Suprapubic skin (tissue), 4 donors: ENCODE measurements around the gene CBFA2T3. TPM values are rescaled to one million over a fixed set of nuclear protein-coding genes. Genes with fewer than 3 reads are reported as not detected.

ENCODE experiments used
- DNase-seq, 2 donors: peaks; one replicate each; pipeline ENCODE4 v3.0.0-alpha.2; 2019; ENCODE audit warnings: low spot score in 2 of 2
- H3K27ac ChIP-seq: fragments of 200-600 bp; sonication (generic); one replicate; pipeline ENCODE4 v1.5.1; 2019
- H3K27me3 ChIP-seq: fragments of 200-600 bp; sonication (generic); one replicate; pipeline ENCODE4 v1.5.1; 2019
- H3K36me3 ChIP-seq: fragments of 200-600 bp; sonication (generic); one replicate; pipeline ENCODE4 v1.5.1; 2019
- H3K4me1 ChIP-seq: fragments of 200-600 bp; sonication (generic); one replicate; pipeline ENCODE4 v1.5.1; 2019
- H3K4me3 ChIP-seq: fragments of 200-600 bp; sonication (generic); one replicate; pipeline ENCODE4 v1.5.1; 2019; ENCODE audit warnings: mild to moderate bottlenecking
- H3K9me3 ChIP-seq: fragments of 200-600 bp; sonication (generic); one replicate; pipeline ENCODE4 v1.5.1; 2019
- EP300 ChIP-seq: sonication (generic); formaldehyde crosslinking; IDR thresholded peaks from one replicate; pipeline ENCODE4 v1.6.1; 2017; ENCODE audit warnings: antibody characterized with exemption
- POLR2A ChIP-seq, 2 donors: fragments of 450-650 bp; IDR thresholded peaks; one replicate each; pipeline ENCODE4 v1.6.1; 2017; ENCODE audit warnings: antibody characterized with exemption in 2 of 2, mild to moderate bottlenecking in 2 of 2, moderate library complexity in 2 of 2
- POLR2AphosphoS5 ChIP-seq, 3 donors: sonication (generic); formaldehyde crosslinking; IDR thresholded peaks; one replicate each; pipeline ENCODE4 v1.6.1; 2017; ENCODE audit warnings: antibody characterized with exemption in 3 of 3
- WGBS: methylation state at CpG from one replicate; pipeline ENCODE4 v1.1.5; 2018; 5-methylcytosine and 5-hydroxymethylcytosine counted together
- total RNA-seq, 4 donors: library from RNA; depleted of rRNA; stranded (reverse); fragments of >200 nt; gene quantifications; one replicate each; pipeline ENCODE4 v1.1.0, GENCODE V29; 2016
- TF ChIP-seq, protein P1 (sequence below), 2 donors: fragments of 200-600 bp in 1 of 2; fragments of 450-650 bp in 1 of 2; sonication (generic) in 1 of 2; IDR thresholded peaks; one replicate each; pipeline ENCODE4 v1.5.1; 2016 to 2019; ENCODE audit warnings: antibody characterized with exemption in 2 of 2, mild to moderate bottlenecking in 1 of 2, moderate library complexity in 1 of 2

CBFA2T3 gene
- total RNA-seq, 4 donors from 2014 or later = 1.5 to 6.6 (median 2.9) TPM

DNA sequence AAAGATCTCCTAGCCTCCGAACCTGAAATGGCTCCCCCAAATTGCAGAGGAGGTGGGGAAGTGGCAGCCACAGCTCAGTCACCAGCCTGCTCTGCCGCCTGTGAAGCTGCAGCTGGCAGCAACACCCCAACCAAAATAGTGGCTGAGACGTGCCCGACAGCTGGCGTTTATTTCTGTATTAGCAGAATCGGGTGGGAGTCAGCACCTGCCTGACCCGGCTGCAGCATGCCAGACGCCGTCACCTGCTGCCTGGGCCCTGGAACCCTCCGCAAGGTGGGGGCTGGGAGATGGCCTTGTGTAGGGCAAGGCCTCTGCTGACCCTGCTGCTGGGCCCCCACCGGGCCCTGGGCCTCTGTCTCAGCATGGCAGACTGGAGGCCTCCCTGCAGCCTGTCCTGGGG is 93.1 kb downstream of the CBFA2T3 start:
- Histone ChIP-seq H3K27me3 (no peaks in the 10 kb centered on the region), H3K4me3 (no peak overlapping the region), H3K36me3 (peaks cover 15% of the 10 kb centered on the region), H3K4me1 (peaks cover 39% of the 10 kb centered on the region), H3K9me3 (no peaks in the 10 kb centered on the region), H3K27ac (no peak overlapping the region)
- DNase-seq = no peak
- TF ChIP-seq POLR2AphosphoS5 (IDR thresholded peaks at IDR 0.05) = no peak
- 71% methylated on average over 1 of the region's 11 CpGs for WGBS

DNA sequence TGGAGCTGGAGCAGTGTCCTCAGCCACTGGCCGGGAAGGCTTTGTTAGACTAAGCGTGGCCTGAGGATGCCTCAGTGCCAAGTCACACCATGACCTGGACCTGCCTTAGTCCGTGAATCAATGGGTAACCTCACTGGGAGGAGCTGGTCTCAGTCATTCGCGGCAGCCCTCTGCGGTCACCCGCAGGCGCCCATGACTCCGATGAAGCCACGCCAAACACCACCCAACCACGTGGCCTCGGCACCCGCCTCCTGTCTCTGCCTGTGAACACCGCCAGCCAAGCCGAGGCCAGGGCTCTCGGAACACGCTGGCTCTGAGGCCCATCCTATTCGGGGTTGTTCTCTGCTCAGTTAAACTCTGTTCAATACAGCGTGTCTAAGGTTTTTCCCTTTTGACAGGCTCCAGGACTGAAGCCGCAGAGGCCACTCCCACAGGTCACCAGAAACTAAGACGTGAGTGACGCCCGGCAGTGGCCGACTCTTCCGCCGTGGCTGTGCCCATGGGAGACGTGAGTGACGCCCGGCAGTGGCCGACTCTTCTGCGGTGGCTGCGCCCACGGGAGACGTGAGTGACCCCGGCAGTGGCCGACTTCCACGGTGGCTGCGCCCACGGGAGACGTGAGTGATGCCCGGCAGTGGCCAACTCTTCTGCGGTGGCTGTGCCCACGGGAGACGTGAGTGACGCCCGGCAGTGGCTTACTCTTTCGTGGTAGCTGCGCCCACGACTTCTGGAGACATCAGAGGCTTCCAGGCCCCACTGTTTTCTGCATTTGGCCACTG is 93.7 kb downstream of the CBFA2T3 start:
- peaks cover 34% of the 10 kb centered on the region for H3K4me1 ChIP-seq
- H3K9me3 ChIP-seq = no peaks in the 10 kb centered on the region
- peaks cover 18% of the 10 kb centered on the region for H3K36me3 ChIP-seq
- no peak for DNase-seq
- no peaks in the 10 kb centered on the region for H3K27me3 ChIP-seq
- H3K27ac ChIP-seq = no peak overlapping the region
- TF ChIP-seq POLR2A (IDR thresholded peaks at IDR 0.05) (no peak), EP300 (no peak), POLR2AphosphoS5 (IDR thresholded peaks at IDR 0.05) (no peak)
- TF ChIP-seq, protein P1, sequence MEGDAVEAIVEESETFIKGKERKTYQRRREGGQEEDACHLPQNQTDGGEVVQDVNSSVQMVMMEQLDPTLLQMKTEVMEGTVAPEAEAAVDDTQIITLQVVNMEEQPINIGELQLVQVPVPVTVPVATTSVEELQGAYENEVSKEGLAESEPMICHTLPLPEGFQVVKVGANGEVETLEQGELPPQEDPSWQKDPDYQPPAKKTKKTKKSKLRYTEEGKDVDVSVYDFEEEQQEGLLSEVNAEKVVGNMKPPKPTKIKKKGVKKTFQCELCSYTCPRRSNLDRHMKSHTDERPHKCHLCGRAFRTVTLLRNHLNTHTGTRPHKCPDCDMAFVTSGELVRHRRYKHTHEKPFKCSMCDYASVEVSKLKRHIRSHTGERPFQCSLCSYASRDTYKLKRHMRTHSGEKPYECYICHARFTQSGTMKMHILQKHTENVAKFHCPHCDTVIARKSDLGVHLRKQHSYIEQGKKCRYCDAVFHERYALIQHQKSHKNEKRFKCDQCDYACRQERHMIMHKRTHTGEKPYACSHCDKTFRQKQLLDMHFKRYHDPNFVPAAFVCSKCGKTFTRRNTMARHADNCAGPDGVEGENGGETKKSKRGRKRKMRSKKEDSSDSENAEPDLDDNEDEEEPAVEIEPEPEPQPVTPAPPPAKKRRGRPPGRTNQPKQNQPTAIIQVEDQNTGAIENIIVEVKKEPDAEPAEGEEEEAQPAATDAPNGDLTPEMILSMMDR (IDR thresholded peaks at IDR 0.05) = no peak
- no peak overlapping the region for H3K4me3 ChIP-seq
- 86% methylated on average over 46 of the region's 49 CpGs for whole genome bisulfite sequencing

DNA sequence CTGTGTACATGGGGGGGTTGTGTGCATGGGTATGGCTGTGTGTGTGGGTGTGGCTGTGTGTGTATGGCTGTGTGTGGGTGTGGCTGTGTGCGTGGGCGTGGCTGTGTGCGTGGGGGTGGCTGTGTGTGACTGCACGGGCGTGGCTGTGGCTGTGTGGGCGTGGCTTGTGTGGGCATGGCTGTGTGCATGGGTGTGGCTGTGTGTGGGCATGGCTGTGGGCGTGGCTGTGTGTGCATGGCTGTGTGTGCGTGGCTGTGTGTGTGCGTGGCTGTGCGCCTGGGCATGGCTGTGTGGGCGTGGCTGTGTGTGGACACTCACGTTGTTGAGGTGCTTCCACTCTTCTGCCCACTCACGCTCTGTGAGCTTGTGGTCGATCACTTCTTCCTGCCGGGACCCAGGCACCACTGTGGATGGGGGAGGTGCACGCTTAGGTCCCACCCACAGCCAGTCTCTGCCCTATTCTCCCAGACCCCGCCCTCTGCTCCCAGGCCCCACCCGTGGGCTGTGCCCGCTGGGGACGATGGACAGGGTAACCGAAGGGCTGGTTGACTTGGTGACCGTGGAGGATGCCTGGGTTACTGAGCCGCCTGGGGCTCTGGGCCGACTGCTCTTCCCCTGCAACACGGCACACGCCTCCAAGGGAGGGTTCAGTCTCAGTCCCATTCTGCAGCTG is 94.5 kb downstream of the CBFA2T3 start:
- Histone ChIP-seq H3K36me3 (peaks cover 18% of the 10 kb centered on the region), H3K4me1 (peaks cover 28% of the 10 kb centered on the region), H3K27me3 (no peaks in the 10 kb centered on the region), H3K4me3 (no peak overlapping the region), H3K27ac (no peak overlapping the region), H3K9me3 (no peaks in the 10 kb centered on the region)
- WGBS = 57% methylated on average over 21 of the region's 26 CpGs
- DNase-seq = peak in 1 of 2 donors; percentile 82
- TF ChIP-seq, protein P1 (IDR thresholded peaks at IDR 0.05) = no peak
- no peak for TF ChIP-seq POLR2A (IDR thresholded peaks at IDR 0.05)
- no peak for TF ChIP-seq POLR2AphosphoS5 (IDR thresholded peaks at IDR 0.05)
- no peak for TF ChIP-seq EP300

DNA sequence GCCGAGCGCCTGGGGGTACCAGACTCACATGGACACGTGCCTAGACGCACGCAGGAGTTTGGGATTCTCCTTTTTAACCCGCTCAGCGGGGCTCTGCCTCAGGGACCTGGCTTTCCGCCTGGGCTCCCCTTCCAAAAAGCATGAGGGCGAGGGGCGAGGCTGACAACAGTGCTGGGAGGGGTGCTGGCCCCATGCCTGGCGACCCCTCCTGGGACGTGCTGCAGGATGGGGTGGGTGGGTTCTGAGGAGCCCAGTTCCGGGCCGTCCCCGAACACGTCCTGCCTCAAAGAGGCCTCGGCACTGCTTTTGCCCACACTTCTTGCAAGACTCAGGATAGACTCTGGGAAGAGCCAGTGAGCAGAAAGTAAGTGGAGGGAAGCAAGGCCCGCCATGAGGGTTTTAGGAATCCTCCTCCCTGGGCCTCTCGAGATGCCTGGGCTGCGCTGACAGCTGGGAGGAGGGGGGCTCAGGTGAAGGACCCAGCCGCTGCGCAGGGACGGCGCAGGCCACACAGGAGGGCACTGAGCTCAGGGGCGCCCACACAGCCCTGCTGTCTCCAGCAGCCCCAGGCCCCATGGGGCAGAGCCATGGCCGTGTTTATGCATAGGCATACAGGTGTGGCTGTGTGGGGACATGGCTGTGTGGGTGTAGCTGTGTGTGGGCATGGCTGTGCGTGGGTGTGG is 95.2 kb downstream of the CBFA2T3 start:
- Histone ChIP-seq H3K4me1 (peaks cover 28% of the 10 kb centered on the region), H3K9me3 (no peaks in the 10 kb centered on the region), H3K4me3 (peak overlapping the region; percentile 4), H3K36me3 (peaks cover 18% of the 10 kb centered on the region), H3K27ac (peak overlapping the region; percentile 43), H3K27me3 (no peaks in the 10 kb centered on the region)
- 48% methylated on average over 14 of the region's 27 CpGs for WGBS
- no peak for TF ChIP-seq POLR2A (IDR thresholded peaks at IDR 0.05)
- TF ChIP-seq EP300 = no peak
- TF ChIP-seq, protein P1 (IDR thresholded peaks at IDR 0.05) = no peak
- TF ChIP-seq POLR2AphosphoS5 (IDR thresholded peaks at IDR 0.05) = no peak
- no peak for DNase-seq

DNA sequence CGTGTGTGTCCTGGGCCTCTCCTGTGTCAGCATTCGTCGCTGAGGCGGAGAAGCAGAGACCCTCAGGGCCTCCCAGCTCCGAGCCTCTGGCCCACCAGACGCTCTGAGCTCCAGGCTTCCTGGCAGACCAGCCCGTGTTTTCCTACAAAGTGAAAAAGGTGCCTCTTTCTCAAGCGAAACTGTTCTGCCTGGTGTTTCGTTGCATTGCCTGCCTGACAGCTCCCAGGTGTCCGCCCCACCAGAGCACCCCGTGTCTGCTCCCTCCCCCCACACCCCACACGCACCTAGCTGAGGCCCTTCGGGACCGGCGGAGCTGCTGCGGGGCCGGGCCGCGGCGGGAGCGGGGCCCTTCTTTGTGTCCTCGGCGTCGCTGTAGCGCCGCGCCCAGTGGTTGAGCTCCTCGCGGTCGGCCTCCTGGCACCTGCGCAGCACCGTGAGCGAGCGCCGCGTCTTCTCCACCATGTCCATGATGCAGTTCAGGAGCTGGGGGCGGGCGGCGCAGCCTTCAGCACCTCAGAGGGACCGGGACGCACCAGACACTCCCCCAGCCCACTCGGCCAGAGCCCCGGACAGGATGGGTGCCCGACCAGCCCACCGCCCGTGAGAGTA is 95.9 kb downstream of the CBFA2T3 start:
- Histone ChIP-seq H3K27me3 (no peaks in the 10 kb centered on the region), H3K4me1 (peaks cover 28% of the 10 kb centered on the region), H3K27ac (peak overlapping the region; percentile 43), H3K36me3 (peaks cover 18% of the 10 kb centered on the region), H3K4me3 (peak overlapping the region; percentile 4), H3K9me3 (no peaks in the 10 kb centered on the region)
- TF ChIP-seq POLR2AphosphoS5 (IDR thresholded peaks at IDR 0.05) (no peak), EP300 (no peak)
- 60% methylated on average over 2 of the region's 46 CpGs for WGBS
- DNase-seq = no peak
